HL-60 (cell line): ENCODE data around the gene PACRGL.

Source experiments
- DNase-seq, 2 experiments: peaks; one replicate each; pipeline ENCODE4 v3.0.0-alpha.2; 2010 to 2020; ENCODE audit warnings: low read depth in 1 of 2, low spot score in 1 of 2
- H3K27ac ChIP-seq: fragments of 250-450 bp; sonication (Bioruptor Pico); replicated peaks from 2 replicates; pipeline ENCODE4 v1.5.1; 2020; ENCODE audit warnings: mild to moderate bottlenecking, moderate library complexity
- H3K27me3 ChIP-seq: fragments of 250-450 bp; sonication (Bioruptor Pico); 2 replicates; pipeline ENCODE4 v1.5.1; 2021; ENCODE audit warnings: mild to moderate bottlenecking, moderate library complexity; ENCODE audit not compliant: insufficient read depth, poor library complexity, severe bottlenecking
- H3K4me3 ChIP-seq: replicated peaks from 2 replicates; pipeline ENCODE4 v1.5.1; 2011; ENCODE audit warnings: mild to moderate bottlenecking, control low read depth, low read length; ENCODE audit not compliant: insufficient read depth
- CTCF ChIP-seq: IDR thresholded peaks from one replicate; pipeline ENCODE4 v1.5.1; 2011; ENCODE audit warnings: low read length, control low read depth, inconsistent platforms; ENCODE audit not compliant: insufficient read depth
- GABPA ChIP-seq: IDR thresholded peaks from 2 replicates; pipeline ENCODE4 v1.6.1; 2012; ENCODE audit warnings: low read depth
- POLR2AphosphoS5 ChIP-seq: IDR thresholded peaks from 2 replicates; pipeline ENCODE4 v1.6.1; 2012; ENCODE audit warnings: low read depth
- REST ChIP-seq: IDR thresholded peaks from 2 replicates; pipeline ENCODE4 v1.6.1; 2012; ENCODE audit warnings: low read depth; ENCODE audit not compliant: insufficient replicate concordance
- SPI1 ChIP-seq: IDR thresholded peaks from 2 replicates; pipeline ENCODE4 v1.6.1; 2012; ENCODE audit warnings: low read depth, mild to moderate bottlenecking, borderline replicate concordance
- long read RNA-seq: library from polyadenylated mRNA; unstranded; transcript quantifications from one replicate; pipeline ENCODE4 v2.0.0, GENCODE V29; 2020

The PACRGL gene
- long read RNA-seq, partial matches to known transcripts: 1 of 18 reads
- long read RNA-seq, other reads (novel, unspliced or antisense): 16 of 18 reads

DNA sequence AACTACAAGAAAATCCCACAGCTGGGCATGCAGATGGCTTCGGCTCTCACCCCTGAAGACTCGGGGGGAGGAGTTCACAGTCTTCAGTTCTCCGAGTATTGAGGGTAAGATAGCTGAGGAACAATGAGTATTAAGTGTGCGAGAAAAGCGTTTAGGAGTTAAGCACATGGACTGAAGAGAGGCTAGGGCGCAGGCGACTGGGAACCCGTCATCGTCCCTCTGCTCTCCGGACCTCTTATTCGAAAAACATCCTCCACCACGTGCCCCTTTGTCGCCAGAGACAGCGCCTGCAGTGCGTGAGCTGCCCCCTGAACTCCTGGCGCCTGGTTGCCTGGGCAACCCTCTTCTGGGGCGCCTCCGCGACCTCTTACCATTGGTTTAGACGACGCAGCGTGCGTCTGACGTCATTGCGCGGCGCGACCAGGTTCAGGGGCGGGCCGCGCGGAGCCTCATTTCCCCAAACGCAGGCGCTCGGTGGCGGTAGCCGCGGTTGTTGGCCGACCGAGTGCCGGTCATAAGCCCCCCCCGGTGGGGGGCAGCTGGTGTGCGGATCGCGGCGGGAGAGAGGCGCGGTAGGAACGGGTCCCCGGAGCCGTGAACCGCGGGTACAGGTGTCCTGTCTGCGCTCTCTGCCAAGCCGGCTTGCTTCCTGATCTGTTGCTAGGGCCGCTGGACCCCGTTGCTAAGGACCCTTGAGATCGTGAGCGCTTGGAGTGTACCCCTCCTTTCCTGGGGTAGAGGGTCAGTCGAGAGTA, at the start of gene PACRGL:
PACRGL (plus strand) TSS at position 452 of the 755 bp plus-strand sequence. CDS start 4,024 bp downstream, outside the sequence.
- Histone ChIP-seq H3K27me3 (no peaks in the 10 kb centered on the region), H3K27ac (peak within 1 kb of the TSS; percentile 79), H3K4me3 (peak within 1 kb of the TSS; percentile 83)
- DNase-seq: peak; percentile 87 to 93
- TF ChIP-seq POLR2AphosphoS5: peak; percentile 46; the same call in 1 of the 2 replicates
- peak; percentile 14; the same call in 1 of the 2 replicates for TF ChIP-seq SPI1
- no peak for TF ChIP-seq GABPA

DNA sequence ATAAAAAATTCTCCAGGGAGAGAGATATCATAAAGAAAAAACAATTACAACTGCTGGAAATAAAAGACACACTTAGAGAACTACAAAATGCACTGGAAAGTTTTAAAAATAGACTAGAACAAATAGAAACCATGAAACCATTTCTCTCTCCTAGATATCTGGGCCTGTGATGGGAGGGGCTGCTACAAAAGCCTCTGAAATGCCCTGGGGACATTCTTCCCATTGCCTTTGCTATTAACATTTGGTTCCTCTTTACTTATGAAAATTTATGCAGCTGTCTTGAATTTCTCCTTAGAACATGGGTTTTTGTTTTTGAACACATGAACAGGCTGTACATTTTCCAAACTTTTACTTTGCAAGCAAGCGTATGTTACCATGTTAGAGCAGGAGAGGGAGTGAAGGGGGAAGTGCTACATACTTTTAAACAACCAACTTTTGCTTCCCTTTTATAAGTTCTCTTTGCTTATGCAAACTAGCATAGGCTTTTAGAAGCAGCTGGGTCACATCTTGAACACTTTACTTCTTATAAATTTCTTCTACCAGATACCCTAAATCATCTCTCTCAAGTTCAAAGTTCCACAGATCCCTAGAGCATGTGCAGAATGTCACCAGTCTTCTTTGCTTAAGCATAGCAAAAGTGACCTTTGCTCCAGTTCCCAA, 47.9 kb upstream of the PACRGL start:
- Histone ChIP-seq H3K27me3 (no peaks in the 10 kb centered on the region), H3K27ac (no peak overlapping the region), H3K4me3 (no peak overlapping the region)
- no peak for TF ChIP-seq GABPA
- peak; percentile 64; the same call in 1 of the 2 replicates for TF ChIP-seq SPI1
- DNase-seq: no peak

DNA sequence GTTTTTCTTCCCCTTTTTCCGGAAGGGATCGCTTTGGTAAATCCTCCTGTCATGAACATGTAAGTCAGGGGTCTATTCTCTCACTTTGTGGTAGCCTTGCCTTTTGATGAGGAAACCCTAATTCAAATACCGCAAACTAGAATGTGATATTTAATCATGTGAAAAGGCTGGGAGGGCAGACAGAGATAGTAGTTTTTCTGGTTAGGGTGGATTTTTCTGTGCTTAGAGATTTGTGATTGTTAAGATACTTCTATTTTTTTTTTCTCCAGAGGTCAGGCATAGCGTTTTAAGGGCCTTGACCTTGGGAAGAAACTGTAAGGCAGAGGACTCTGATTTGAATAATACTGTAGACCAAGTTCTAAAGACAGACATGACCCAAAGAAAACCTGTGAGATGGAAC, 41.8 kb upstream of the PACRGL start:
- no peak for TF ChIP-seq SPI1
- Histone ChIP-seq H3K4me3 (no peak overlapping the region), H3K27me3 (no peaks in the 10 kb centered on the region), H3K27ac (no peak overlapping the region)
- no peak for DNase-seq

DNA sequence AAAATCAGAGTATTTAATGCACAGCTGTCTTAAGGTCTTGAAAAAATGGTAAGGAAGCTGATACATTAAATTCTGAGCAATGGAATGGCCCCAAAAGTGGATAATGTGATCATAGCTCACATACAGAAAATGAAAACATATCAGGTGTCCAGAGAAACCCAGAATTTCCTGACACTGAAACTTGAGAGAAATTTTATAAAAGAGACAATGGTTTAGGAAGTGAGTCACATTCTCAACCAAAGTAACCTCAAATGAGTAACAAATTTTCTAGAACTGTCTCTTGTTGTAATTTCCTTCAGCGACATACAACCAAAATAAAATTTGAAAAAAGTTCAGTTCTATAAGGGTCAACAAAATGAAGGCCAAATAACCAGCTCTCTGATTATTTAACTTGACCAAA, 37.4 kb upstream of the PACRGL start:
- TF ChIP-seq POLR2AphosphoS5 (no peak), CTCF (no peak), GABPA (no peak), SPI1 (no peak), REST (no peak)
- no peaks in the 10 kb centered on the region for H3K27me3 ChIP-seq
- DNase-seq: no peak
- H3K4me3 ChIP-seq: no peak overlapping the region
- H3K27ac ChIP-seq: no peak overlapping the region

- Histone ChIP-seq H3K4me3 (no peak overlapping the region), H3K27me3 (no peaks in the 10 kb centered on the region), H3K27ac (no peak overlapping the region)
- TF ChIP-seq POLR2AphosphoS5 (no peak), SPI1 (no peak), GABPA (no peak), REST (no peak), CTCF (no peak)
- no peak for DNase-seq
Measured at GRCh38 chr4:20666012-20666860, 34.0 kb upstream of the PACRGL start.
